M059J (cell line): ENCODE results near the gene NEK1. TPM values are rescaled to one million over a fixed set of nuclear protein-coding genes. Genes with fewer than 3 reads are reported as not detected.
A peak's percentile ranks its signal among the peaks of the same experiment; 100 is the strongest.
"Not testable (repeated sequence)": the region's sequence is repeated elsewhere in the genome, so short reads cannot be mapped to it uniquely, and the experiment has no call there.

ENCODE experiments used
- DNase-seq: peaks from one replicate; pipeline ENCODE4 v3.0.0-alpha.2; 2012; ENCODE audit warnings: low read depth
- total RNA-seq: library from RNA; depleted of rRNA; stranded (reverse); fragments of >200 nt; shearing (Covaris generic); gene quantifications from 2 replicates; pipeline ENCODE4 v1.2.3, GENCODE V29; 2014

The NEK1 gene
- total RNA-seq, 1 experiment from 2014 or later: 4.0 TPM

GRCh38 chr4:169494234-169494633, 118.1 kb downstream of the NEK1 start:
- DNase-seq: not testable (repeated sequence)

- no peak for DNase-seq
Measured at GRCh38 chr4:169493164-169493524, 119.2 kb downstream of the NEK1 start.

- DNase-seq: peak; percentile 30
Measured at GRCh38 chr4:169492436-169493163, 119.8 kb downstream of the NEK1 start.

- no peak for DNase-seq
Measured at GRCh38 chr4:169491211-169491610, 121.2 kb downstream of the NEK1 start.

- DNase-seq: no peak
Measured at GRCh38 chr4:169489306-169489705, 123.1 kb downstream of the NEK1 start.

- peak; percentile 45 for DNase-seq
Measured at GRCh38 chr4:169485791-169486742, 126.3 kb downstream of the NEK1 start.

GRCh38 chr4:169485086-169485485, 127.3 kb downstream of the NEK1 start:
- no peak for DNase-seq

- DNase-seq: no peak
Measured at GRCh38 chr4:169484485-169484884, 127.9 kb downstream of the NEK1 start.

GRCh38 chr4:169464080-169464479, 148.3 kb downstream of the NEK1 start:
- DNase-seq: no peak

GRCh38 chr4:169460081-169460480, 152.3 kb downstream of the NEK1 start:
- DNase-seq: no peak

GRCh38 chr4:169458575-169458974, 153.8 kb downstream of the NEK1 start:
- DNase-seq: no peak

- DNase-seq: not testable (repeated sequence)
Measured at GRCh38 chr4:169452644-169453043, 159.7 kb downstream of the NEK1 start.

GRCh38 chr4:169448935-169449334, 163.4 kb downstream of the NEK1 start:
- DNase-seq: not testable (repeated sequence)

- no peak for DNase-seq
Measured at GRCh38 chr4:169446824-169447223, 165.6 kb downstream of the NEK1 start.

- DNase-seq: no peak
Measured at GRCh38 chr4:169443748-169444147, 168.6 kb downstream of the NEK1 start.

- no peak for DNase-seq
Measured at GRCh38 chr4:169440446-169440845, 171.9 kb downstream of the NEK1 start.

- DNase-seq: no peak
Measured at GRCh38 chr4:169439244-169439643, 173.1 kb downstream of the NEK1 start.

GRCh38 chr4:169438057-169438480, 174.3 kb downstream of the NEK1 start:
- DNase-seq: no peak

- DNase-seq: no peak
Measured at GRCh38 chr4:169437299-169438047, 174.9 kb downstream of the NEK1 start.

- no peak for DNase-seq
Measured at GRCh38 chr4:169436734-169437133, 175.6 kb downstream of the NEK1 start.

- no peak for DNase-seq
Measured at GRCh38 chr4:169428376-169428775, 184.0 kb downstream of the NEK1 start.

GRCh38 chr4:169427727-169428126, 184.7 kb downstream of the NEK1 start:
- DNase-seq: not testable (repeated sequence)
